Upper lobe of left lung (tissue), 6 donors: ENCODE results near the gene JAZF1. TPM values are rescaled to one million over a fixed set of nuclear protein-coding genes. Genes with fewer than 3 reads are reported as not detected.

Experiments used
- ATAC-seq, 2 donors: fragments of 200-7000 bp; cut with Tn5 transposase; one replicate each; pipeline ENCODE4 v1.9.1; 2022; ENCODE audit warnings: mild to moderate bottlenecking in 2 of 2, moderate library complexity in 2 of 2; ENCODE audit not compliant: low FRiP score in 2 of 2
- DNase-seq, 2 donors: peaks; one replicate each; pipeline ENCODE4 v3.0.0-alpha.2; 2019 to 2020
- H3K27ac ChIP-seq, 4 donors: fragments of 200-600 bp; sonication (generic); one replicate each; pipeline ENCODE4 v1.5.1; 2016 to 2019
- H3K27me3 ChIP-seq, 4 donors: fragments of 200-600 bp; sonication (generic); one replicate each; pipeline ENCODE4 v1.5.1; 2017 to 2019
- H3K36me3 ChIP-seq, 4 donors: fragments of 200-600 bp; sonication (generic); one replicate each; pipeline ENCODE4 v1.5.1; 2016 to 2019
- H3K4me1 ChIP-seq, 4 donors: fragments of 200-600 bp; sonication (generic); one replicate each; pipeline ENCODE4 v1.5.1; 2018 to 2019
- H3K4me3 ChIP-seq, 4 donors: fragments of 200-600 bp; sonication (generic); one replicate each; pipeline ENCODE4 v1.5.1; 2017 to 2019; ENCODE audit warnings: mild to moderate bottlenecking in 2 of 4, moderate library complexity in 1 of 4
- H3K9me3 ChIP-seq, 4 donors: fragments of 200-600 bp; sonication (generic); one replicate each; pipeline ENCODE4 v1.5.1; 2018 to 2019
- CTCF ChIP-seq, 6 experiments: fragments of 450-650 bp in 4 of 6; fragments of 200-600 bp in 2 of 6; sonication (generic) in 2 of 6; IDR thresholded peaks; one replicate each; pipeline ENCODE4 v1.5.1; 2016 to 2019; ENCODE audit warnings: antibody characterized with exemption in 6 of 6
- EP300 ChIP-seq, 4 donors: sonication (generic); formaldehyde crosslinking; IDR thresholded peaks; one replicate each; pipeline ENCODE4 v1.5.1; 2017; ENCODE audit warnings: antibody characterized with exemption in 4 of 4, control low read depth in 2 of 4
- POLR2A ChIP-seq, 4 donors: fragments of 450-650 bp; IDR thresholded peaks; one replicate each; pipeline ENCODE4 v1.5.1; 2016 to 2017; ENCODE audit warnings: antibody characterized with exemption in 4 of 4, mild to moderate bottlenecking in 2 of 4
- POLR2AphosphoS5 ChIP-seq, 2 donors: sonication (generic); formaldehyde crosslinking; IDR thresholded peaks; one replicate each; pipeline ENCODE4 v1.5.1; 2017; ENCODE audit warnings: antibody characterized with exemption in 2 of 2
- WGBS, 2 donors: methylation state at CpG; one replicate each; pipeline ENCODE4 v1.1.5; 2017 to 2018; 5-methylcytosine and 5-hydroxymethylcytosine counted together
- total RNA-seq, 6 donors: library from RNA; depleted of rRNA in 4 of 6; stranded (reverse); fragments of >200 nt in 4 of 6; gene quantifications; one replicate each; pipeline versions ENCODE4 v1.1.0 to v1.2.1, GENCODE V29; 2016 to 2021
- donor health status: DM: no; HTN: no; CAD: no; lungs with moderate emphysema.
- donor health status: DM: no; HTN: yes; CAD: no; lungs with severe emphysema.

JAZF1 gene
- total RNA-seq, 6 donors from 2014 or later = 4.2 to 19.4 (median 12.4) TPM

DNA sequence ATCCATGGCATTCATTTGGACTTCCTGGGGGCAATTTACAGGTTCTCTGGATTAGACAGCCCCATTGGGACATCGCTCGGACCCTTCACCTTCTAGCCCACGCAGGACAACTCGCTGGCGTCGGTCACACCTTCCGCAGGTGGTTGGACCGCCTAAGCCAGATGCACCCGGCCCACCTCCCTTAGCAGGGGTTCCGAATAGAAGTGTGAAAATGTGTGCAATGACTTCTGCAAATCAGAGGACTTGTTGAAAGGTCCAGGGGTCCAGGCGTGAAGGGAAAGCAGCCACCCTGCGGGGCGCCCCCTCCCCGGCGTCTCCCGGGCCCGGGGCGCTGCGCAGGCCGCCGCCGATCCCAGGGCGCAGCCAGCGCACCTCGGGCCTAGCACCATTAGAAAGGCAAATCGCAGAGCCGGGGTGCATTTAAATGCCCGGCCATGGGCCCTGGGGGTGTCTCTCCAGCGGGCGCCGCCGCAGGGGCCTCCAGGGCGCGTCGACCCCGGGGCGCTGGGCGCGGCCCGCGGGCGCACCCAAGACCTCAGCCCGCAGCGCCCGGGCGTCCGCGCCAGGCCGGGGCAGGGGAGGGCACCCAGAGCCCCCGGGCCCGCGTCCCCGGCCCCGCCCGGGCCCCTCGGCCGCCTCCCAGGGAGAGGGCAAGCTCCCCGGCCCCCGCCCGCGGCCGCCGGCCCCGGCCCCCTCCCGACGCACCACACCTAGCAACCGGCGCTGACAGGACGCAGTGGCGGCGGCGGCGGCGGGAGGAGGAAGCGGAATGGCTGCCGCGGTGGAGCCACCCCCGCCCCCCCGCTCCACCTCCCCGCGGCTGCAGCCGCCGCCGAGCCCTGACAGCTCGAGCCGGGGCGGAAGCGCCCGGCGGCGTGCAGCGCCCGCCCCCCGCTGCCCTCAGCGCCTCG is 1.2 kb downstream of the JAZF1 start:
- Histone ChIP-seq H3K4me1 (peaks cover 12 to 24% (median 18%) of the 10 kb centered on the region in 4 donors), H3K4me3 (peak overlapping the region; percentile 60 to 98 (median 93)), H3K9me3 (no peaks in the 10 kb centered on the region), H3K27ac (peak overlapping the region; percentile 63 to 91 (median 82)), H3K36me3 (no peaks in the 10 kb centered on the region), H3K27me3 (no peaks in the 10 kb centered on the region)
- peak; percentile 82 to 96 for DNase-seq
- peak; percentile 72 to 88 for ATAC-seq
- 7 to 8% methylated on average over 6 to 17 of the region's 96 CpGs for WGBS, 2 donors
- TF ChIP-seq POLR2A (IDR thresholded peaks at IDR 0.05) (peak in 2 of 4 donors; percentile 23 to 24), POLR2AphosphoS5 (IDR thresholded peaks at IDR 0.05) (peak in 1 of 2 donors; percentile 16), EP300 (IDR thresholded peaks at IDR 0.05) (no peak), CTCF (IDR thresholded peaks at IDR 0.05) (no peak)

- H3K27ac ChIP-seq = peak overlapping the region in 3 of 4 donors; percentile 63 to 91 (median 90)
- no peak for DNase-seq
- no peaks in the 10 kb centered on the region for H3K36me3 ChIP-seq
- WGBS, 2 donors = 59 to 65% methylated on average over 5 of the region's 5 CpGs
- TF ChIP-seq POLR2AphosphoS5 (IDR thresholded peaks at IDR 0.05) (no peak), POLR2A (IDR thresholded peaks at IDR 0.05) (no peak), CTCF (IDR thresholded peaks at IDR 0.05) (no peak), EP300 (IDR thresholded peaks at IDR 0.05) (no peak)
- no peak for ATAC-seq
- H3K4me1 ChIP-seq = peaks cover 12 to 24% (median 18%) of the 10 kb centered on the region in 4 donors
- no peaks in the 10 kb centered on the region for H3K27me3 ChIP-seq
- H3K4me3 ChIP-seq = peak overlapping the region in 3 of 4 donors; percentile 92 to 98 (median 94)
- H3K9me3 ChIP-seq = no peaks in the 10 kb centered on the region
Observed at GRCh38 chr7:28178599-28178998, 2.0 kb downstream of the JAZF1 start.

DNA sequence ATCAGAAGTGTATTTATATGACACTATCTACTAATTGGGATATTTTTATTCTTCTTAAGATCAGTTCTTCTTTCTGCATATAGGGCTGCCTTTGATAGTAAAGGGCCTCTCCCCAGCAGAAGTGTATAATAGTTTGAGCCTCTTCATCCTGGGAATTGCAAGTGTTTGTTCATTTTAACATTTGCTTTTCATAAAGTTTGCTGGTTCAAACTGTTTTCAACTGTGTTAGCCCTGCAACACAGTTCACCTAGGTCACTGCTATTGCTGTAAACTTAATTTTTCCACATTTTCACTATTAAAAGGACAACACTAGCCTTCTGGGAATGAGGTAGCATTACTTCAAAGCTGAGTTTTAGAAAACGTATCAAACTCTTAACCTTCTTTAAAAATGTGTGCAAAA is 2.8 kb downstream of the JAZF1 start:
- Histone ChIP-seq H3K9me3 (no peaks in the 10 kb centered on the region), H3K4me1 (peaks cover 12 to 24% (median 18%) of the 10 kb centered on the region in 4 donors), H3K36me3 (no peaks in the 10 kb centered on the region), H3K4me3 (no peak overlapping the region), H3K27me3 (no peaks in the 10 kb centered on the region), H3K27ac (no peak overlapping the region)
- no peak for DNase-seq
- TF ChIP-seq EP300 (IDR thresholded peaks at IDR 0.05) (no peak), POLR2AphosphoS5 (IDR thresholded peaks at IDR 0.05) (no peak), POLR2A (IDR thresholded peaks at IDR 0.05) (no peak), CTCF (IDR thresholded peaks at IDR 0.05) (no peak)
- 73 to 82% methylated on average over 1 of the region's 1 CpG for WGBS, 2 donors
- ATAC-seq = no peak

GRCh38 chr7:28176645-28177044 is 4.0 kb downstream of the JAZF1 start:
- no peak for TF ChIP-seq POLR2AphosphoS5 (IDR thresholded peaks at IDR 0.05)
- no peak for TF ChIP-seq CTCF (IDR thresholded peaks at IDR 0.05)
- no peak for TF ChIP-seq EP300 (IDR thresholded peaks at IDR 0.05)
- no peak for TF ChIP-seq POLR2A (IDR thresholded peaks at IDR 0.05)
- Histone ChIP-seq H3K27me3 (no peaks in the 10 kb centered on the region), H3K27ac (no peak overlapping the region), H3K9me3 (no peaks in the 10 kb centered on the region), H3K4me1 (peaks cover 12 to 24% (median 18%) of the 10 kb centered on the region in 4 donors), H3K4me3 (no peak overlapping the region), H3K36me3 (no peaks in the 10 kb centered on the region)
- no peak for DNase-seq
- ATAC-seq = no peak
- WGBS, 2 donors = 89 to 91% methylated on average over 2 of the region's 2 CpGs
